Measurements from ENCODE around the gene SLC38A7. TPM values are rescaled to one million over a fixed set of nuclear protein-coding genes. Genes with fewer than 3 reads are reported as not detected.

SLC38A7 gene
- total and polyA plus RNA-seq, 2 of the 13 experiments (the other 11 are each of a cell fraction or from before 2014, with no cell fraction given), result 13.2 to 14.1 TPM

GRCh38 chr16:58634265-58634802, 50.2 kb downstream of the SLC38A7 start (continued):
- TF ChIP-seq, protein P1, sequence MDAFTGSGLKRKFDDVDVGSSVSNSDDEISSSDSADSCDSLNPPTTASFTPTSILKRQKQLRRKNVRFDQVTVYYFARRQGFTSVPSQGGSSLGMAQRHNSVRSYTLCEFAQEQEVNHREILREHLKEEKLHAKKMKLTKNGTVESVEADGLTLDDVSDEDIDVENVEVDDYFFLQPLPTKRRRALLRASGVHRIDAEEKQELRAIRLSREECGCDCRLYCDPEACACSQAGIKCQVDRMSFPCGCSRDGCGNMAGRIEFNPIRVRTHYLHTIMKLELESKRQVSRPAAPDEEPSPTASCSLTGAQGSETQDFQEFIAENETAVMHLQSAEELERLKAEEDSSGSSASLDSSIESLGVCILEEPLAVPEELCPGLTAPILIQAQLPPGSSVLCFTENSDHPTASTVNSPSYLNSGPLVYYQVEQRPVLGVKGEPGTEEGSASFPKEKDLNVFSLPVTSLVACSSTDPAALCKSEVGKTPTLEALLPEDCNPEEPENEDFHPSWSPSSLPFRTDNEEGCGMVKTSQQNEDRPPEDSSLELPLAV (CRISPR knock-in tag; conservative IDR thresholded peaks at IDR 0.05; ENCODE audit: low read depth), result no peak
- TF ChIP-seq, protein P2, sequence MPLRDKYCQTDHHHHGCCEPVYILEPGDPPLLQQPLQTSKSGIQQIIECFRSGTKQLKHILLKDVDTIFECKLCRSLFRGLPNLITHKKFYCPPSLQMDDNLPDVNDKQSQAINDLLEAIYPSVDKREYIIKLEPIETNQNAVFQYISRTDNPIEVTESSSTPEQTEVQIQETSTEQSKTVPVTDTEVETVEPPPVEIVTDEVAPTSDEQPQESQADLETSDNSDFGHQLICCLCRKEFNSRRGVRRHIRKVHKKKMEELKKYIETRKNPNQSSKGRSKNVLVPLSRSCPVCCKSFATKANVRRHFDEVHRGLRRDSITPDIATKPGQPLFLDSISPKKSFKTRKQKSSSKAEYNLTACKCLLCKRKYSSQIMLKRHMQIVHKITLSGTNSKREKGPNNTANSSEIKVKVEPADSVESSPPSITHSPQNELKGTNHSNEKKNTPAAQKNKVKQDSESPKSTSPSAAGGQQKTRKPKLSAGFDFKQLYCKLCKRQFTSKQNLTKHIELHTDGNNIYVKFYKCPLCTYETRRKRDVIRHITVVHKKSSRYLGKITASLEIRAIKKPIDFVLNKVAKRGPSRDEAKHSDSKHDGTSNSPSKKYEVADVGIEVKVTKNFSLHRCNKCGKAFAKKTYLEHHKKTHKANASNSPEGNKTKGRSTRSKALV (CRISPR knock-in tag; IDR thresholded peaks at IDR 0.05), result 0 out of 2 replicates have a peak, but pooled peaks have one; percentile 52
- TF ChIP-seq ZBTB21 (CRISPR knock-in tag; IDR thresholded peaks at IDR 0.05) (no peak), ZNF557 (CRISPR knock-in tag; IDR thresholded peaks at IDR 0.05) (no peak), ZNF496 (CRISPR knock-in tag; IDR thresholded peaks at IDR 0.05; ENCODE audit: insufficient replicate concordance) (no peak), ZNF431 (CRISPR knock-in tag; IDR thresholded peaks at IDR 0.05; ENCODE audit: borderline replicate concordance, low read depth) (no peak), ZNF570 (CRISPR knock-in tag; IDR thresholded peaks at IDR 0.05; ENCODE audit: borderline replicate concordance) (no peak), ZNF567 (CRISPR knock-in tag; IDR thresholded peaks at IDR 0.05; ENCODE audit: borderline replicate concordance) (no peak), ZSCAN21 (CRISPR knock-in tag; IDR thresholded peaks at IDR 0.05; ENCODE audit: borderline replicate concordance) (peak; percentile 87), ZSCAN5A (CRISPR knock-in tag; IDR thresholded peaks at IDR 0.05; ENCODE audit: borderline replicate concordance) (no peak), MLLT10 (CRISPR knock-in tag; IDR thresholded peaks at IDR 0.05) (no peak), ZNF749 (CRISPR knock-in tag; IDR thresholded peaks at IDR 0.05; ENCODE audit: borderline replicate concordance) (no peak), ZNF276 (CRISPR knock-in tag; IDR thresholded peaks at IDR 0.05; ENCODE audit: low read depth) (no peak), TRIM24 (CRISPR knock-in tag; IDR thresholded peaks at IDR 0.05) (no peak), PTBP1 (IDR thresholded peaks at IDR 0.05; ENCODE audit: low read depth, low read length, poor library complexity, severe bottlenecking) (no peak), ARHGAP35 (CRISPR knock-in tag; IDR thresholded peaks at IDR 0.05; ENCODE audit: borderline replicate concordance) (no peak)
- TF ChIP-seq, protein P3, sequence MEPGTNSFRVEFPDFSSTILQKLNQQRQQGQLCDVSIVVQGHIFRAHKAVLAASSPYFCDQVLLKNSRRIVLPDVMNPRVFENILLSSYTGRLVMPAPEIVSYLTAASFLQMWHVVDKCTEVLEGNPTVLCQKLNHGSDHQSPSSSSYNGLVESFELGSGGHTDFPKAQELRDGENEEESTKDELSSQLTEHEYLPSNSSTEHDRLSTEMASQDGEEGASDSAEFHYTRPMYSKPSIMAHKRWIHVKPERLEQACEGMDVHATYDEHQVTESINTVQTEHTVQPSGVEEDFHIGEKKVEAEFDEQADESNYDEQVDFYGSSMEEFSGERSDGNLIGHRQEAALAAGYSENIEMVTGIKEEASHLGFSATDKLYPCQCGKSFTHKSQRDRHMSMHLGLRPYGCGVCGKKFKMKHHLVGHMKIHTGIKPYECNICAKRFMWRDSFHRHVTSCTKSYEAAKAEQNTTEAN (CRISPR knock-in tag; conservative IDR thresholded peaks at IDR 0.05), result no peak

All from HepG2 (cell line).